K562 (cell line): ENCODE measurements around the gene GLG1.
A peak's percentile ranks its signal among the peaks of the same experiment; 100 is the strongest.

Experiments
- NFIC ChIP-seq: fragments of 450-650 bp; IDR thresholded peaks from 2 replicates; pipeline ENCODE4 v1.6.1; 2017; ENCODE audit warnings: mild to moderate bottlenecking, inconsistent platforms
- TF ChIP-seq, protein P1 (sequence below), 3 experiments: IDR thresholded peaks in 2 of 3; conservative IDR thresholded peaks in 1 of 3; 2 replicates each; pipeline ENCODE4 v1.5.1; 2011 to 2012; ENCODE audit warnings: low read length in 3 of 3, mild to moderate bottlenecking in 3 of 3, control low read depth in 2 of 3, improper control_type of control experiment in 1 of 3, inconsistent platforms in 1 of 3, low read depth in 1 of 3, mixed read lengths in 1 of 3, moderate library complexity in 1 of 3; ENCODE audit not compliant: insufficient read depth in 2 of 3

DNA sequence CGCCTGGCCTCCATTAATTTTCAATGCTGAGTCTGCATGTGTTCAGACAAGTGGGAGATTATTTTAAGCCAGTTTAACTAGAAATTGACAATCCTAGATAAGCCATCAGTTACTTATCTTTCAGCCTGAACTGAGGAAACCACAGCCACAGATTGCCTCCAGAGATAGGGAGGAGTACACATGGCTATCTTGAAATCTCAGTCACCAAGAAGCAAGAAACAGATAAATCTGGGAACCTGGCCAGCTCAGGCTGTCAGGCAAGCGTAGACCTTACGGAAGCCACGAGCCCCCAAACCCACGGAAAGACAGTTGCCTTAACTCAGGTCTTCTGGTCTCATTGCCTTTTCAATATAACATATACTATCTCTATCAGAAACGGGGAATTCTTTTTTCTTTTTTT, 2.0 kb upstream of the GLG1 start:
- TF ChIP-seq, protein P1, sequence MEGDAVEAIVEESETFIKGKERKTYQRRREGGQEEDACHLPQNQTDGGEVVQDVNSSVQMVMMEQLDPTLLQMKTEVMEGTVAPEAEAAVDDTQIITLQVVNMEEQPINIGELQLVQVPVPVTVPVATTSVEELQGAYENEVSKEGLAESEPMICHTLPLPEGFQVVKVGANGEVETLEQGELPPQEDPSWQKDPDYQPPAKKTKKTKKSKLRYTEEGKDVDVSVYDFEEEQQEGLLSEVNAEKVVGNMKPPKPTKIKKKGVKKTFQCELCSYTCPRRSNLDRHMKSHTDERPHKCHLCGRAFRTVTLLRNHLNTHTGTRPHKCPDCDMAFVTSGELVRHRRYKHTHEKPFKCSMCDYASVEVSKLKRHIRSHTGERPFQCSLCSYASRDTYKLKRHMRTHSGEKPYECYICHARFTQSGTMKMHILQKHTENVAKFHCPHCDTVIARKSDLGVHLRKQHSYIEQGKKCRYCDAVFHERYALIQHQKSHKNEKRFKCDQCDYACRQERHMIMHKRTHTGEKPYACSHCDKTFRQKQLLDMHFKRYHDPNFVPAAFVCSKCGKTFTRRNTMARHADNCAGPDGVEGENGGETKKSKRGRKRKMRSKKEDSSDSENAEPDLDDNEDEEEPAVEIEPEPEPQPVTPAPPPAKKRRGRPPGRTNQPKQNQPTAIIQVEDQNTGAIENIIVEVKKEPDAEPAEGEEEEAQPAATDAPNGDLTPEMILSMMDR (IDR thresholded peaks at IDR 0.05 in 2 of 3, conservative IDR thresholded peaks at IDR 0.05 in 1 of 3; ENCODE audit: insufficient read depth in 2 of 3, low read depth in 1 of 3, low read length in 3 of 3): no peak
- peak; percentile 84 for TF ChIP-seq NFIC
